K562 (cell line): ENCODE data around the gene EXTL1. TPM values are rescaled to one million over a fixed set of nuclear protein-coding genes. Genes with fewer than 3 reads are reported as not detected.

Experiments used
- ATAC-seq: fragments of 200-7000 bp; cut with Tn5 transposase; 3 replicates; pipeline ENCODE4 v1.9.1; 2020; ENCODE audit warnings: moderate library complexity
- BruUV-seq: library from RNA; stranded (reverse); fragments of 400-500 nt; replicated peaks from 2 replicates; lab custom pipeline; 2021; lab: Mats Ljungman, UMichigan
- CTCF ChIA-PET: fragments of 300-600 bp; formaldehyde crosslinking; extraction: SDS; loops from one replicate; lab custom pipeline; 2021; ENCODE audit warnings: low intra/inter-chr PET ratio; lab: Yijun Ruan, JAX
- POLR2A ChIA-PET: fragments of 300-600, 350-650 bp; sonication (Branson Sonifier 250); formaldehyde crosslinking; extraction: SDS; loops from one replicate; lab custom pipeline; 2021; ENCODE audit warnings: antibody characterized with exemption, inconsistent platforms; lab: Yijun Ruan, JAX
- DNase-seq, 4 experiments: peaks; one replicate each; pipeline versions ENCODE4 v3.0.0 to v3.0.0-alpha.2; 2011 to 2018; ENCODE audit warnings: low spot score in 3 of 4, mixed read lengths in 3 of 4; ENCODE audit errors: extremely low read depth in 1 of 4
- FAIRE-seq: peaks from 2 replicates; lab custom pipeline; 2011; peaks lifted over from hg19 to GRCh38; lab: Jason Lieb, UNC
- H2AFZ ChIP-seq: 2 replicates; pipeline ENCODE4 v1.6.0; 2011; ENCODE audit warnings: low read depth, low read length, control low read depth, inconsistent platforms
- H3K27ac ChIP-seq: fragments of 200-600 bp; 3 replicates; pipeline ENCODE4 v1.8.0; 2011; ENCODE audit warnings: low read depth, mild to moderate bottlenecking, control low read depth, inconsistent platforms, low read length, moderate library complexity, mixed read lengths; ENCODE audit errors: extremely low read depth
- H3K27me3 ChIP-seq, 2 experiments: fragments of 300-600 bp in 1 of 2; 2 replicates in 1 of 2; 3 replicates in 1 of 2; pipeline versions ENCODE4 v1.6.0 to v1.8.0; 2011; ENCODE audit warnings: inconsistent platforms in 2 of 2, low read length in 2 of 2, mild to moderate bottlenecking in 1 of 2, mixed read lengths in 1 of 2, moderate library complexity in 1 of 2; ENCODE audit not compliant: control insufficient read depth in 2 of 2, insufficient read depth in 2 of 2
- H3K36me3 ChIP-seq: fragments of 300-600 bp; 3 replicates; pipeline ENCODE4 v1.8.0; 2011; ENCODE audit warnings: mild to moderate bottlenecking, low read length, inconsistent platforms; ENCODE audit not compliant: control insufficient read depth, insufficient read depth
- H3K4me1 ChIP-seq, 2 experiments: fragments of 200-600 bp in 1 of 2; replicated peaks in 1 of 2; 2 replicates in 1 of 2; 3 replicates in 1 of 2; pipeline versions ENCODE4 v1.5.1 to v1.8.0; 2011; ENCODE audit warnings: inconsistent platforms in 2 of 2, low read length in 2 of 2, mild to moderate bottlenecking in 1 of 2, mixed read lengths in 1 of 2, moderate library complexity in 1 of 2; ENCODE audit not compliant: control insufficient read depth in 2 of 2, insufficient read depth in 2 of 2
- H3K4me2 ChIP-seq: 2 replicates; pipeline ENCODE4 v1.6.1; 2011; ENCODE audit warnings: low read length, control low read depth, inconsistent platforms, mixed read lengths; ENCODE audit not compliant: insufficient read depth
- H3K4me3 ChIP-seq: fragments of 200-600 bp; sonication (generic), shearing (Covaris generic); 2 replicates; pipeline ENCODE4 v1.5.1; 2016; ENCODE audit warnings: control low read depth, inconsistent platforms
- H3K79me2 ChIP-seq: fragments of 200-600 bp; 3 replicates; pipeline ENCODE4 v1.8.0; 2011; ENCODE audit warnings: low read length, inconsistent platforms; ENCODE audit not compliant: control insufficient read depth, insufficient read depth
- H3K9ac ChIP-seq, 2 experiments: 2 replicates each; pipeline versions ENCODE4 v1.6.0 to v1.6.1; 2011; ENCODE audit warnings: low read depth in 2 of 2, low read length in 2 of 2, control low read depth in 1 of 2, inconsistent platforms in 1 of 2, mild to moderate bottlenecking in 1 of 2, mixed read lengths in 1 of 2; ENCODE audit not compliant: insufficient read depth in 1 of 2
- H3K9me1 ChIP-seq: one replicate; pipeline ENCODE4 v1.6.0; 2011; ENCODE audit warnings: inconsistent platforms, mild to moderate bottlenecking, low read length, moderate library complexity; ENCODE audit not compliant: control insufficient read depth, insufficient read depth
- H3K9me3 ChIP-seq: replicated peaks from 2 replicates; pipeline ENCODE4 v1.5.1; 2011; ENCODE audit warnings: low read depth, low read length, inconsistent platforms; ENCODE audit not compliant: control insufficient read depth, insufficient read depth
- H4K20me1 ChIP-seq: replicated peaks from 2 replicates; pipeline ENCODE4 v1.6.1; 2011; ENCODE audit warnings: low read length, inconsistent platforms, mixed read lengths; ENCODE audit not compliant: control insufficient read depth, insufficient read depth
- FOXP4 ChIP-seq: sonication (generic); formaldehyde crosslinking; IDR thresholded peaks from 2 replicates; pipeline ENCODE4 v1.8.0; 2022; ENCODE audit warnings: mild to moderate bottlenecking, missing genetic modification reagents, borderline replicate concordance
- ILK ChIP-seq: fragments of 450-650 bp; IDR thresholded peaks from 2 replicates; pipeline ENCODE4 v1.6.1; 2016; ENCODE audit warnings: missing genetic modification characterization, low read depth, mild to moderate bottlenecking, missing compliant biosample characterization, moderate library complexity, borderline replicate concordance
- KLF10 ChIP-seq: fragments of 250-450 bp; sonication (Bioruptor Pico); IDR thresholded peaks from 2 replicates; pipeline ENCODE4 v1.6.1; 2021; ENCODE audit warnings: matching md5 sums
- MEF2A ChIP-seq: IDR thresholded peaks from 2 replicates; pipeline ENCODE4 v1.6.1; 2011; ENCODE audit warnings: low read depth, mild to moderate bottlenecking, low read length, moderate library complexity; ENCODE audit not compliant: control insufficient read depth
- NR2C2 ChIP-seq, 2 experiments: fragments of 200-800 bp in 1 of 2; sonication (Bioruptor generic) in 1 of 2; sonication (generic) in 1 of 2; formaldehyde crosslinking in 1 of 2; IDR thresholded peaks; 2 replicates each; pipeline versions ENCODE4 v1.6.1 to v1.8.0; 2016 to 2022; ENCODE audit warnings: mild to moderate bottlenecking in 1 of 2, missing compliant biosample characterization in 1 of 2, missing genetic modification characterization in 1 of 2, missing genetic modification reagents in 1 of 2
- SP2 ChIP-seq: IDR thresholded peaks from 2 replicates; pipeline ENCODE4 v1.6.1; 2011; ENCODE audit warnings: mild to moderate bottlenecking, low read depth, low read length, moderate library complexity; ENCODE audit not compliant: poor library complexity, severe bottlenecking; ENCODE audit errors: extremely low read depth
- WGBS: fragments of 100-300 bp; shearing (Covaris generic); methylation state at CpG from one replicate; pipeline ENCODE4 v1.1.6; 2016; ENCODE audit warnings: low coverage, mixed read lengths; ENCODE audit not compliant: insufficient coverage; ENCODE audit errors: missing lambda C conversion rate; 5-methylcytosine and 5-hydroxymethylcytosine counted together
- in situ Hi-C: fragments of 300-500 bp; cut with MboI; formaldehyde crosslinking; loops from 4 replicates; pipeline ENCODE4 v1.15.0; 2018; ENCODE audit warnings: inconsistent platforms, mixed read lengths
- intact Hi-C: fragments of 100-400 bp; cut with micrococcal nuclease; formaldehyde crosslinking; loops from 2 replicates; pipeline ENCODE4 v1.14.2; 2022
- polyA plus RNA-seq, 8 experiments: library from polyadenylated mRNA; depleted of rRNA in 4 of 8; stranded (reverse) in 5 of 8; unstranded in 3 of 8; fragments of >200 nt; fragmentation: Nextera tagmentation in 2 of 8; fragmentation: Illumina TruSeq in 1 of 8; extraction: Ambion mirVana in 2 of 8; extraction: Trizol in 1 of 8; gene quantifications; 2 replicates each; pipeline versions ENCODE4 v1.2.1 to v1.2.3, GENCODE V29; 2011 to 2014; ENCODE audit warnings: inconsistent platforms in 1 of 8, missing spikeins in 1 of 8
- total RNA-seq, 7 experiments: library from RNA; depleted of rRNA in 6 of 7; stranded (reverse); fragments of >200 nt in 6 of 7; fragmentation: Illumina TruSeq in 2 of 7; extraction: Trizol in 2 of 7; gene quantifications; 2 replicates each; pipeline versions ENCODE4 v1.2.1 to v1.2.3, GENCODE V29; 2011 to 2021; ENCODE audit warnings: low replicate concordance in 1 of 7
- TF ChIP-seq, protein P1 (sequence below), 2 experiments: fragments of 450-650 bp in 1 of 2; sonication (generic) in 1 of 2; formaldehyde crosslinking in 1 of 2; IDR thresholded peaks in 1 of 2; conservative IDR thresholded peaks in 1 of 2; 2 replicates each; pipeline versions ENCODE4 v1.6.1 to v1.8.1; 2016 to 2023; ENCODE audit warnings: mild to moderate bottlenecking in 2 of 2, moderate library complexity in 2 of 2, inconsistent platforms in 1 of 2, missing genetic modification reagents in 1 of 2

Gene EXTL1
- total and polyA plus RNA-seq, 9 of the 15 experiments (the other 6 are each of a cell fraction or from before 2014, with no cell fraction given): 0.04 to 0.23 (median 0.08) TPM; not detected in 3

GRCh38 chr1:26083208-26083607 is 61.6 kb downstream of the EXTL1 start:
- 40% methylated on average over 5 of the region's 5 CpGs for WGBS
- in situ Hi-C loops: no loop called here
- CTCF ChIA-PET: no interaction called here
- peaks cover 16 to 42% of the 10 kb centered on the region in 2 experiments for H3K4me1 ChIP-seq
- no peak overlapping the region for H3K4me3 ChIP-seq
- no peak overlapping the region for H3K4me2 ChIP-seq
- H3K9me1 ChIP-seq: no peaks in the 10 kb centered on the region
- peak overlapping the region; percentile 54 for H2AFZ ChIP-seq
- no peak overlapping the region for H3K27ac ChIP-seq
- intact Hi-C loops: no loop called here
- no peaks in the 10 kb centered on the region for H4K20me1 ChIP-seq
- TF ChIP-seq, protein P1, sequence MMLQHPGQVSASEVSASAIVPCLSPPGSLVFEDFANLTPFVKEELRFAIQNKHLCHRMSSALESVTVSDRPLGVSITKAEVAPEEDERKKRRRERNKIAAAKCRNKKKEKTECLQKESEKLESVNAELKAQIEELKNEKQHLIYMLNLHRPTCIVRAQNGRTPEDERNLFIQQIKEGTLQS (IDR thresholded peaks at IDR 0.05): peak; percentile 46; the same call in 1 of the 2 replicates
- TF ChIP-seq, protein P1 (CRISPR knock-in tag; conservative IDR thresholded peaks at IDR 0.05): no peak
- TF ChIP-seq KLF10 (no peak), ILK (tag) (no peak), MEF2A (peak; percentile 87), NR2C2 (CRISPR knock-in tag; IDR thresholded peaks at IDR 0.05) (0 out of 2 replicates have a peak, but pooled peaks have one; percentile 22), NR2C2 (tag; IDR thresholded peaks at IDR 0.05) (no peak), SP2 (no peak), FOXP4 (CRISPR knock-in tag) (0 out of 2 replicates have a peak, but pooled peaks have one; percentile 64)
- H3K36me3 ChIP-seq: no peaks in the 10 kb centered on the region
- BruUV-seq: no TSS peak
- peak overlapping the region in 1 of 2 experiments; percentile 30; a peak in 1 of 4 replicates for H3K9ac ChIP-seq
- DNase-seq (no peak), FAIRE-seq (no peak), ATAC-seq (peak; percentile 11; the same call in 1 of the 3 replicates)
- no peaks in the 10 kb centered on the region for H3K79me2 ChIP-seq
- no peaks in the 10 kb centered on the region for H3K27me3 ChIP-seq
- POLR2A ChIA-PET: interaction anchor here (0.7 to 3.4 kb wide), 13 partner anchors 9 to 253 kb away, joined by 3 to 17 read pairs (median 4); partner anchors contain the start of gene ZNF593
- no peaks in the 10 kb centered on the region for H3K9me3 ChIP-seq
